HG02970 (cell line): ENCODE data around the gene GNG12.

Experiments used
- ATAC-seq: cut with Tn5 transposase; IDR thresholded peaks from one replicate; pipeline ENCODE4 v1.9.1; 2021; ENCODE audit warnings: mild to moderate bottlenecking, moderate library complexity, moderate number of reproducible peaks; ENCODE audit not compliant: unreplicated experiment, low FRiP score

GNG12 gene

GRCh38 chr1:67843331-67843730 lies 10.1 kb upstream of the GNG12 start:
- no peak for ATAC-seq

GRCh38 chr1:67840449-67840848 lies 7.2 kb upstream of the GNG12 start:
- no peak for ATAC-seq

DNA sequence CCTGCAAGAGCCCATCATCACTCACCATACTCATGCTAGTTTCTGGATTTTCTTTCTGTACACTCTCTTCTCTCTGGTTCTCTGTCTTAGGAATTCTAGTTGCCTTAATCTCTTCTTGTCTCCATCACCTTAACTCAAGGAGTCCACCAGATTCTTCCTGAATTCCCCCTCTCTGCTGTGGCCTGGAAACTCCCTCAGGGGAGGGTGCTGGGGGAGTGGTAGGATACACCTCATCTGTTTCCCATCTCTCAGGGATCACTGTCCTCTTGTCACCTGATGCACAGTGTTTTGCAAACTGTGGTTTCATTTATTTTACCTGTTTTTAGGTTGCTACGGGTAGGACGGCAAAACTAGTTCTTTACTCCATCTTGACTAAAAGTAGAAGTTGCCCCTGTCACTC lies 6.6 kb upstream of the GNG12 start:
- no peak for ATAC-seq

DNA sequence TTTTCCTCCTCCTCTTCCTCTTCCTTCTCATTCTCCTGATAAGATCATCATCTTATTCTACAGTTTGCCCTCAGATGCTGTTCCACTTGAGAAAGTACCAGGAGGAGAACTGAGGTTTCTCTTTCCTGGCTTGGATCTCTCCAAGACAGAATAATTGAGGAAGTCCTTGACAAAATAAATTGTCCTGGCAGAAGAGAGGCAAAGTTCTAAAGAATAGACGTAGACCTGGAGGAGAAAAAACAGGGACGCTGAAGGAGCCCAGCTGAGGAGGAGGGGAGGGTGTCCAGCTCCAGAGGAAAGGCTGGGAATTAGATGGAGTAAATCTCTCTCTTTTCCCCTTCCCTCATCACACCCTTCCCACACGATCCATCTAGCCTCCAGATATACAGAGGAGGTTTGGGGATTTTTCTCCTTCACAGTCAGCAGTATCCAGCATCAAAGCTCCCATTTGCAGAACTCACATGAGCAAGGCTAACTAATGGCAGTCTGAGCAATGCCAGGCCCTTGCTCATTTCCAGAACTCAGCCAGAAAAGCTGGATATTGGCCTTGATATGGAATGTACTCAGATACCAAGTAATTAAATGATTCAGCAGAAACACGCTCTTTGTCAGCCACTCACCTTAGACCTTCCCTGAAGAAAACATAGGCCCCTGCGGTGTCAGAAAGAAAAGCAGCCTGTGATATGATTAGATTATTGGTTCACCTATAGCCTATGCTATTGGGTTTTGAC lies 5.1 kb upstream of the GNG12 start:
- ATAC-seq: no peak

DNA sequence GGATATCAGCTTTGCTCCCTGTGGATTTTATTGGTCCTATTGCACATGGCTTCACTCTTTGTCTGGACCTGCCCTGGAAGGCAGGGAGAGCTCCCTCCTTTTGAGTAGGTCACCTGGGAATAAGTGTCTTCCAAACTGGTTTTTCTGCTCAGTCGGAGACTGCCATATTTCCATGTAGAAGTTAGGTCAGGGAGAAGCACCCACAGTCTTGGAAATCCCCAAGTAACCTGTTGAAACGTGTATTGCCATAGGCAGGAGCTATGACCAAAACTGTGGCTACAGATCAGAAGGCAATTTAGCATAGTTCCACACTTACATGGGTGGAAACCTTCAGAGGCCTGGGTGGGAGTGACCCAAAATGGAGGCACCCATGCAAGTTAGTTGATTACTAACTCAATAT lies 3.5 kb upstream of the GNG12 start:
- ATAC-seq: no peak

- no peak for ATAC-seq
Measured at GRCh38 chr1:67835663-67836452, 2.6 kb upstream of the GNG12 start.

DNA sequence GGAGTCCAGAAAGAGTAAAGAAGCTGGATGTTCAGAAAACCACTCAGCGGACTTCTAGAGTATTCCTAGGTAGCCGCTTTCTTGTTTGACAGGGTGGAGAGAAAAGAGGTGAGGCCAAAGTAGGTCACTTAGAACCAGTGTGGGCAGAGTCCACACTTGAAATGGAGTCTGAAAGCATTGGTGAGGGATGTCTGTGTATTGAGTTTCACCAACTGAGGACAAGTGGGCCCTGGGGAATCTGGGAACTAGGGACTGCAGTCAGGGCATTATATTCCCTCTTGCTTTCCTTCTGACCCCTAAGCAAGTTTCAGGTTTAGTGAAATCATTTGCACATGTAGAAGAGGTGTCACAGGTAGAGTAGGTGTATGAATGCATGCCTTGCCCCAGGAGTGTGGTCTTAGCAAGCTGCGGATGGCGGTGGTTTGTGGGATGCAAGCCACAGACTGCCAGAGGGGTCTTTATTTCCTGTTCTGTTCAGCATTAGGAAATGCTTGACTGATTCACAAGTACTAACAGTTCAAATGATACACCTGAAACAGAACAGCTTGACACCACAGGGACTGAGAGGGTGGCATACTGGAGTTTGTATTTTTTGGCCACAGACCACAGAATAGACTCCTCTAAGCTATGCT lies 1.1 kb upstream of the GNG12 start:
- ATAC-seq: no peak

DNA sequence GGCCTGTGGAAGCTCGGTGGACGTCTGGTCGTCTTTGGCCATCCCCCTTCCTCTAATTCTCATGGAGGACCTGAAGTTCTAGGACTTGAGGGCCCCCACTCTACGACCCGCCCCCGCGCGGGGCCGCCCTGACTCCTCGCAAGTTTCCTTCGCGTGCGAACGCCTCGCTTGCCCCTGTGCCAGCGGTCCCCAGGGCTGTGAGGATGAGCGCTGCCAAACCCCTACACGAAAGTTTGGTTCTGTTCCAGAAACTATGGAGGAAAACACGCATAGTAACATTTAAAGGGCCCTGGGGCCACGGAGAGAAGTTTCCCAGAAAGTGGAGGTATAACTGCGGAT lies 304 bp upstream of the GNG12 start:
- no peak for ATAC-seq

DNA sequence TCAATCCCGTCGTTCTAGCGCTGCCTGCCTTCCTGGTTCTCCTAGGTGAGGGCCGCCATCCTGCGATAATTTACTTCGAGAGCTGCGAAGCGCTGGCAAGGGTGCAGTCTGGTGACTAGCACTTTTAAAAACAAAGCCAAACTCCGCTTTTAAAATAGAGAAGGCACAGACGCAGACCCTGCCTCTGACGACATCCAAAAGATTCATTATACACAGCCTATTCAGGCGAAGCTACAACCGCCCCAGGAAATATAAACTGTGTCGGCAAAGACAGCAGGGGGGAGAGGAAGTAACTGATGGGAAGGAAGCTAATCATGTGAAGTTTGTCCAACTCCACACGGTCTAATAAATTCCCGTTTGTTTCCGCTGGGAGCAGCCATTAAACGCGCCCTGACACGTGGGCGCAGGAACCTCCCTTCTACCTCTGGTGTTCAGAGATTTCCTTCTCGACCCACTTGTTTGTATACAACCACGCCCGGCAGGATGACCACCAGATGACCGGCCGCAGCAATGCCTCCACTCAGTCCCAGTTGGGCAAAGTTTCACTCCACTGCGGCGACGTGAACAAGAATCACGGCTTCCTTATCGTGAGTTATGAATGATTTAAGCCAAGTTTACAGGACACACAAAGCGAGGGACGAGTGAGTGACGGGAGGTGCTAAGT lies 1.3 kb downstream of the GNG12 start:
- ATAC-seq: no peak

GRCh38 chr1:67830928-67831830 lies 2.1 kb downstream of the GNG12 start:
- ATAC-seq: no peak

GRCh38 chr1:67830226-67830625 lies 3.0 kb downstream of the GNG12 start:
- ATAC-seq: no peak

GRCh38 chr1:67827688-67828087 lies 5.6 kb downstream of the GNG12 start:
- ATAC-seq: no peak

DNA sequence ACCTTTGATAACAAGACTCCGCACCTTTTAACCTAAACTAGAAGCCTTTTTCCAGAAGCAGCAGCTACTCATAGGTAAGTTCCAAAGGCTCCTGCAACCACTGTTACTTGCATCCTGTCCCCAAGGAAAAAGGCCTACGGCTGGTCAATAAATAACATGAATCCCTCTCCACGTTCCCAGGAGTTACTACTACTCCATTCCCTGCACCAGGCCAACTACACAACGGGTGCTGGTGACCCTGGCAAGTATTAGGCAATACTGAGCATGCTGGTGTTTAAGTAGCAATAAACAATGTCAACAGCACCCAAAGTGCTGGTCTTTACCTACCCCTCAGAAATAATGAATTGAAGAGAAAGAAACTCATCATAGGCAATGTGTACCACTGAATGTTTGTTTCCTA lies 7.7 kb downstream of the GNG12 start:
- ATAC-seq: no peak

- no peak for ATAC-seq
Measured at GRCh38 chr1:67824766-67825165, 8.5 kb downstream of the GNG12 start.

DNA sequence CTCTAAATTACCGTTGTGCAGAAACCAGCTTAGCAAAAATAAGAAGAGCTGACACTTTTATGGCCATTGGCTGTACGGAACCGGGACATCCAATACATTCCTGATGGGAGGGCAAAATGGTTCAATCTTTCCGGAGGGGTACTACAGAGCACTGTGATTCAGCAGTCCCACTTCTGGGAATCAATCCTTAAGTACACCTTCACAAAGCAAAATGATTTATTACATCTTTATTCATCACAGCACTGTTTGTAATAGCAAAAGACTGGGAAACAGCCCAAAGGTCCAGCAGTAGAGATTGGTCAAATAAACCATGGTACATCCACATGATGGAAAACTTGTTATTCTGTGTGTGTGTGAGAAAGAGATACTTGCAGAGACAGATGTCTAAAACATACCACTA lies 9.7 kb downstream of the GNG12 start:
- ATAC-seq: no peak

- no peak for ATAC-seq
Measured at GRCh38 chr1:67821263-67821662, 12.0 kb downstream of the GNG12 start.

- no peak for ATAC-seq
Measured at GRCh38 chr1:67818725-67819301, 14.5 kb downstream of the GNG12 start.

GRCh38 chr1:67818162-67818561 lies 15.1 kb downstream of the GNG12 start:
- ATAC-seq: no peak

DNA sequence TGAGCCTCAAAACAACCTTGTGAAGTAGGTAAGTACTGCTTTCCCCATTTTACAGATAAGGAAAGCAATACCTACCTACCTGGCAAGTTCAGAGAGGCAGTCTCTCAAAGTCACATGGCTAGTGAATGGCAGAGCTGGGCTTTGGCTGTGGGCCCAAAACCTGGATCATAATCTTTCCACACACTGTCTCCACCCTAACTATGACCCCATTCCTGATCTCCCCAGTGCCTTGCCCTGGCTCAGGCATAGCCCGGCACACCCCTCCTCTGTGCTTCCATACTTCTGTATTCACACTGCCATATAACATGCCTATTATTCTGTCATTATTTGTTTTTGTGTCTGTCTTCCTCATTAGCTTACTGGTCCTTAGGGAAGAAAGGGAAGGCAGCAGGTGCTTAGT lies 15.9 kb downstream of the GNG12 start:
- ATAC-seq: no peak

GRCh38 chr1:67816506-67816905 lies 16.8 kb downstream of the GNG12 start:
- ATAC-seq: no peak
